HCEC 1CT (cell line): Measurements from ENCODE around the gene MAPK12.
"Not testable (repeated sequence)": the region's sequence is repeated elsewhere in the genome, so short reads cannot be mapped to it uniquely, and the experiment has no call there.

ENCODE experiments used
- DNase-seq: peaks from one replicate; pipeline ENCODE4 v3.0.0-alpha.2; 2017

MAPK12 gene

DNA sequence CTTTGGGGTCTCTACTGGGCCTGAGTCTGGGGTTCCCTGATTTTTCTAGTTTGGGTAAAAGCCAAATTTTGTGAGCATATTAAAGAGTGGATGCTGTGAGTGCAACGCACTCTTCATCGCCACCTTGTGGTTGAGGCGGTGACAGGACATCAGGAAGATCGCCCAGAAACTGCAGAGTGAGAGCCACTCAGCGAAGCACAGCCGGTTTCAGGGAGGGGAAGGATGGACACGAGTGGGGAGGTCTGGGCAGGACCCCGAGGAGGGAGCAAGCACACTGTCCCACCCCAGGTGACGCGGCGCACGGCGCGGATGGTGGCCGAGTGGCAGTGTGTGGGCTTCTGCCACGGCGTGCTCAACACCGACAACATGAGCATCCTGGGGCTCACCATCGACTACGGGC is 51.6 kb downstream of the MAPK12 start:
- peak; percentile 36 for DNase-seq

DNA sequence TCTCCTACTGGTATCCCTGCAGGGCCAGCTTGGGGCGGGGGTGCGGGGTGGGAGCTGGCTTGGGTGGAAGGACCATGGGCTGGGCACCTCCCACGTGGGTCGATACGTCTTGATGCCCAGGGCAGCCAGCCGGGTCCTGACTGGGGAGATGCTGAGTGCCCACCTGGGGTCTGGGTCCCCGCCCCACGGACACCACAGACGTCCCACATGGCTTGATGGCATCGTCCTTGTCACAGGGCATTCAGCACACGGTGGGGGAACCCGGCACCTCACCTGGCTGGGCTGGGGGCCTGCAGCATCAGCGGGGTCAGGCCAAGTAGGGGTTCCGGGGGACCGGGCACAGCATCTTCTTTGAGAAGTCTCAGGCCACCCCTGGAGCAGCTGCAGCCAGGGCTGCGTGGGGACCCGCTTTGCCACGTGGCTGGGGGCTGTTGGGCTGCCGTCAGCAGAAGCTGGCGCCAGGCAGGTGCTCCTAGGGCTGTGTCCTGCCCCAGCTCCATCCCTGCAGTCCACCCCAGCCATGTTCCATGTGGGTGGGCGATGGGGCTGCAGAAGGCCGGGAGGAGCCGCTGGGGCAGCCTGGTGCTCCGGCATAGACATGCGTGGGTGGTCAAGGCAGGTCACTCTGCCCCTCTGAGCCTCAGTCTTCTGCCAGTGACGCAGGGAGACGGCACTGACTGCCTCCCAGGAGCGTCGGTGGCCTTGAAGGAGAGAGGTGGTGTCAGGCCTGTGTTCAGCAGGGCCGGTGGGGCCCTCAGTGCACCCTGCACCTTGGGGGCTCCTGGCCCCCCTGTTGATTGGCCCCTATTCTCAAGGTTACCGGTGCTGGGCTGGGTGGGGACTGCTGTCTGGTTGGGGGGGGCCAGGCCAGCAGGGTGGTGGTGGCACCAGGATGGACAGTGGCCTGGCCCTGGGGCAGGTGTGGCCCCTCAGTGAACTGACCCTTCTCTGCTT is 52.3 kb downstream of the MAPK12 start:
- DNase-seq = no peak

DNA sequence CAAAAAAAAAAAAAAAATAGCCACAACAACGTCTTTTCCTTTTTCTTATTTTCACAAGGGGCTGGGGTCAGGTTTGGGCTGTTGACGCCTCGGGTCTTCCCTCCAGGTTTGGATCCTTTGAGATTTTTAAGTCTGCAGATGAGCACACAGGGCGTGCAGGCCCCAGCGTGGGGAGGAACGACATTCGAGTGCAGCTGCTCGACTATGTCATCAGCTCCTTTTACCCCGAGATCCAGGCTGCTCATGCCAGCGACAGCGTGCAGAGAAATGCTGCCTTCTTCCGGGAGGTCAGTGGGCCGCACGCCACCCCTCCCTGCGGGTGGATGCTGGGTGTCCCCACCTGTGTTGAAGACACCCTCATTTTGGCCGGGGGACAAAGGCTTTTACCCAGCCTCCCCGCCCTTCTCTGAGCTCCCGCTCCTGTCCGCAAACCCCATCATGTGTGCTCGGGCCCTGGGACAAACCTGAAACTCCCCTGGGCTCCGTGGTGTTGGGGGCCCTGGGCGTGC is 53.0 kb downstream of the MAPK12 start:
- no peak for DNase-seq

- no peak for DNase-seq
These were observed 53.9 kb downstream of the MAPK12 start for GRCh38 chr22:50207383-50208140.

DNA sequence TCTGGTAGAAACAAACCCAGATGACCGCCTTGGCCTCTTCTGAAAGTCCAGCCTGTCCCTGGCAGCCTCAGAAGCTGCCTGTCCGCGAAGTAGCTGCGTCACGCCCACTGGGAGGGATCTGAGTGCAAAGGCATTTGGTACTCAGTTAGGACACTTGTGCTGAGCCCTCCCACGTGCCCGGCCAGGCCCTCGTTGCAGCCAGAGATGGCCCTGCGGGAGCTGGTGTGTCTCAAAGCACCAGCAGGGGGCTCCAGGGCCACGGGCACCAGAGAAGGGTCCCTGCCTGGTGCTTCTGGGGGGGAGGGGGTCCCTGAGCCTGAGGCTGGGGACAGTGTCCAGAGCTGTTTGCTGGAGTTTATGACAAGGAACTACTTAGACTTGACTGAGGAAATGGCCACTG is 54.9 kb downstream of the MAPK12 start:
- no peak for DNase-seq

DNA sequence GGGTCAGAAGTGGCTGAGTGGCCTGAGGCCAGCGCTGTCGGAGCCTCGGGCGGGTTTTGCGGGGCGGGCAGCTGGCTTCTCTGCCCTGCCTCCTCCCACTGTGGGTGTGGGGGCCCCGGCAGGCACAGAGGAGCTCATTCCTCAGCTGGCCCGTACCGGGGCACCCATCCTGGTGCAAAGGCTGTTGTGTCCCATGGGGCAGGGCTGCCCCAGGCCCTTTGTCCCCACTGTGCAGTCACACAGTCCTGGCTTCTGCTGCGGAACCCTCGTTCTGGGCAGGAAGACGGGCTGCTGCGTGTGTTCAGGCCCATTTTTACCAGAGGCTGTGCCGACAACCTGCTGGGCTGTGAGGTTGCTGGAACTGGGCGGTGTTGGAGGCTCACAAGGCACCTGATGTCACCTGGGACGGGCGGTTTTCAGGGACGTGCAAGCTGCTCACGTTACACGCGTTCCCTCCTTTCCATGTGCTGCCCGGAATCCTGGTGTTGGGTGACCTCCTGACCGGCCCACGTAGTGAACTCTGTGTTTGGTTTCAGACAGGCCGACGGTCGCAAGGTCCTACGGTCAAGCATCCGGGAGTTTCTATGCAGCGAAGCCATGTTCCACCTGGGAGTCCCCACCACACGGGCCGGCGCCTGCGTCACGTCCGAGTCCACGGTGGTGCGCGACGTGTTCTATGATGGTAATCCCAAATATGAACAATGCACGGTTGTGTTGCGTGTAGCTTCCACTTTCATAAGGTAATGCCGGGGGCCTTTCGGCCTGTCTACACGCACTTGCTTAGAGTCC is 55.5 kb downstream of the MAPK12 start:
- no peak for DNase-seq

DNA sequence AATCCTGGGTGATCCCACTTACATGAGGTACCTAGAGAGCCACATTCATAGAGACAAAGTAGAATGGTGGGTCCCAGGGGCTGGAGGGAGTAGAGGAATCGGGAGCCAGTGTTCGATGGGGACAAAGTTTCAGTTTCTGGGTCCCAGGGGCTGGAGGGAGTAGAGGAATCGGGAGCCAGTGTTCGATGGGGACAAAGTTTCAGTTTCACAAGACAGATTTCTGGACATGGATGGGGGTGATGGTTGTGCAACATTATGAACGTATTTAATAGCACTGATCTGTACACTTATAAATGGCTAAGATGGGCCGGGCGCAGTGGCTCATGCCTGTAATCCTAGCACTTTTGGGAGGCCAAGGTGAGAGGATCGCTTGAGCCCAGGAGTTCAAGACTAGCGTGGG is 56.5 kb downstream of the MAPK12 start:
- not testable (repeated sequence) for DNase-seq

DNA sequence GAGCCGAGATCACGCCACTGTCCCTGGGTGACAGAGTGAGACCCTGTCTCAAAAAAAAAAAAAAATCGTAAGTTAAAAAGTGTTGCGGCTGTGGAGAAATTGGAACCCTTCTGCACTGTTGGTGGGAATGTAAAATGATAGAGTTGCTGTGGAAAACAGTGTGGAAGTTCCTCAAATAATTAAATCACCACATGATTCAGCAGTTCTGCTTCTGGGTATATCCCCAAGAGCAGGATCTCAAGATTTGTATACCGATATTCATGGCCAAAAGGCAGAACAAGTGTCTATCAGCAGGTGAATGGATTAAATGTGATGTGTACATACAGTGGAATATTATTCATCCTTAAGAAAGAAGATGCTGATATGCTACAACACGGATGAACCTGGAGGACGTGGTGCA is 56.9 kb downstream of the MAPK12 start:
- no peak for DNase-seq

- DNase-seq = no peak
These were observed 58.2 kb downstream of the MAPK12 start for GRCh38 chr22:50203288-50203687.
